ENCODE results near the gene PNPLA1. TPM values are rescaled to one million over a fixed set of nuclear protein-coding genes. Genes with fewer than 3 reads are reported as not detected.

PNPLA1 gene
- total RNA-seq, 1 donor from 2014 or later, result not detected

GRCh38 chr6:36313649-36313936, 43.7 kb downstream of the PNPLA1 start:
- H4K20me1 ChIP-seq (ENCODE audit: low read depth), result no peaks in the 10 kb centered on the region
- H3K27ac Mint-ChIP-seq, result no peak overlapping the region
- H3K9me3 ChIP-seq (ENCODE audit: low read depth), result no peaks in the 10 kb centered on the region
- no peak for DNase-seq (ENCODE audit: low spot score)
- no peak overlapping the region for H3K27ac ChIP-seq
- no peaks in the 10 kb centered on the region for H3K27me3 ChIP-seq
- peak overlapping the region; percentile 77 for H2AFZ ChIP-seq (replicated peaks)
- no peak overlapping the region for H3K9ac ChIP-seq
- peaks cover 8% of the 10 kb centered on the region for H3K27me3 Mint-ChIP-seq (ENCODE audit: insufficient read depth, low read depth)
- peaks cover 4% of the 10 kb centered on the region for H3K4me1 Mint-ChIP-seq
- no peaks in the 10 kb centered on the region for H3K79me2 ChIP-seq (ENCODE audit: low read depth)
- no peak overlapping the region for H3K4me3 Mint-ChIP-seq
- no peak overlapping the region for H3K4me2 ChIP-seq
- H3K36me3 ChIP-seq, result no peaks in the 10 kb centered on the region
- H3K4me3 ChIP-seq, result no peak overlapping the region
- H3K4me1 ChIP-seq, result peaks cover 10% of the 10 kb centered on the region
- H3K36me3 Mint-ChIP-seq, result no peaks in the 10 kb centered on the region
- H3K9me3 Mint-ChIP-seq, result peaks cover 2% of the 10 kb centered on the region
- H3F3A ChIP-seq (ENCODE audit: low read depth), result no peaks in the 10 kb centered on the region
- TF ChIP-seq, protein P1, sequence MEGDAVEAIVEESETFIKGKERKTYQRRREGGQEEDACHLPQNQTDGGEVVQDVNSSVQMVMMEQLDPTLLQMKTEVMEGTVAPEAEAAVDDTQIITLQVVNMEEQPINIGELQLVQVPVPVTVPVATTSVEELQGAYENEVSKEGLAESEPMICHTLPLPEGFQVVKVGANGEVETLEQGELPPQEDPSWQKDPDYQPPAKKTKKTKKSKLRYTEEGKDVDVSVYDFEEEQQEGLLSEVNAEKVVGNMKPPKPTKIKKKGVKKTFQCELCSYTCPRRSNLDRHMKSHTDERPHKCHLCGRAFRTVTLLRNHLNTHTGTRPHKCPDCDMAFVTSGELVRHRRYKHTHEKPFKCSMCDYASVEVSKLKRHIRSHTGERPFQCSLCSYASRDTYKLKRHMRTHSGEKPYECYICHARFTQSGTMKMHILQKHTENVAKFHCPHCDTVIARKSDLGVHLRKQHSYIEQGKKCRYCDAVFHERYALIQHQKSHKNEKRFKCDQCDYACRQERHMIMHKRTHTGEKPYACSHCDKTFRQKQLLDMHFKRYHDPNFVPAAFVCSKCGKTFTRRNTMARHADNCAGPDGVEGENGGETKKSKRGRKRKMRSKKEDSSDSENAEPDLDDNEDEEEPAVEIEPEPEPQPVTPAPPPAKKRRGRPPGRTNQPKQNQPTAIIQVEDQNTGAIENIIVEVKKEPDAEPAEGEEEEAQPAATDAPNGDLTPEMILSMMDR (IDR thresholded peaks at IDR 0.05), result no peak

DNA sequence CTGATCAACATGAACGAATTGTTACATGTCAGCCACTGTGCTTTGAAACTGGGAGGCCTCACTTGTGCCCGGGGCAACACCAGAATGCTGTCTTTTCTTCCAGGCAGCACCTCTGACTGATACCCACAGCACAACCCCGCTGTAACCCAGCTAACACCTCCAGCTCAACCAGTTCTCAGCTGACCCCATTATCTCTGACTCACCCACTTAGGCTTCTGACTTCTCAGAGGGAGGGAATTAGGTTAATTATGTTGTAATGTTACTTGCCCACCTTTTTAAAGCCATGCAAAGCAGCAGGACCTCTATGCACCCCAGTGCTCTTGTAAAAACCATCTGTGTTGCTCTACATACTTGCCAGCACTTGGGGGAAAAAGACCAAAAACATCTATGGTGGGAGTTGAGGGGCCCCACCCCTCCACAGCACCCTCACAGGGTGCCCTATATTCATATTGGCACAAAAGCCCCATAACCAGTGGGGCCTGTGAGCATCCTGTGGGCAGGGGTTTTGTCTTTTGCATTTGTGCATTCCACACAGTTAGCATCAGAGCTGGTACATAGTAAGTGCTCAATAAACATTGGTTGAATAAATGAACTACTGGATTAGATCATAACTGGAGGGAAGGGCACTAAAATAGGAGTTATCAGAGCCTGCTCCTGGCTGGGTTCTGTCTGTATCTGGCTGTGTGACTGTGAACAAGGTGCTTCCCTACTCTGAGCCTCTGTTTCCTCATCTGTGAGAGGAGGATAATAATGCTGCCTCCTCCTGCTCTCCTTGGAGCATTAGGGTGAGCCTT, 44.6 kb downstream of the PNPLA1 start:
- Mint-ChIP-seq H3K9me3 (no peaks in the 10 kb centered on the region), H3K27ac (no peak overlapping the region), H3K4me1 (peaks cover 11% of the 10 kb centered on the region), H3K4me3 (no peak overlapping the region), H3K27me3 (ENCODE audit: insufficient read depth, low read depth) (peaks cover 8% of the 10 kb centered on the region), H3K36me3 (no peaks in the 10 kb centered on the region)
- Histone ChIP-seq H3K27ac (no peak overlapping the region), H4K20me1 (ENCODE audit: low read depth) (no peaks in the 10 kb centered on the region), H3K9ac (no peak overlapping the region), H3K9me3 (ENCODE audit: low read depth) (no peaks in the 10 kb centered on the region), H3K79me2 (ENCODE audit: low read depth) (no peaks in the 10 kb centered on the region), H3K27me3 (no peaks in the 10 kb centered on the region), H2AFZ (replicated peaks) (no peak overlapping the region), H3K4me1 (peaks cover 15% of the 10 kb centered on the region), H3F3A (ENCODE audit: low read depth) (no peaks in the 10 kb centered on the region), H3K4me2 (no peak overlapping the region), H3K4me3 (no peak overlapping the region), H3K36me3 (no peaks in the 10 kb centered on the region)
- no peak for DNase-seq (ENCODE audit: low spot score)
- no peak for TF ChIP-seq EZH2 (IDR thresholded peaks at IDR 0.05)
- TF ChIP-seq, protein P1 (IDR thresholded peaks at IDR 0.05), result no peak
- no peak for TF ChIP-seq EZH2phosphoT487 (IDR thresholded peaks at IDR 0.05)

- Histone ChIP-seq H3F3A (ENCODE audit: low read depth) (no peaks in the 10 kb centered on the region), H3K27me3 (no peaks in the 10 kb centered on the region), H3K9ac (no peak overlapping the region), H3K4me3 (no peak overlapping the region), H3K27ac (no peak overlapping the region), H2AFZ (replicated peaks) (no peak overlapping the region), H4K20me1 (ENCODE audit: low read depth) (no peaks in the 10 kb centered on the region), H3K4me1 (peaks cover 27% of the 10 kb centered on the region), H3K4me2 (no peak overlapping the region), H3K79me2 (ENCODE audit: low read depth) (no peaks in the 10 kb centered on the region), H3K36me3 (no peaks in the 10 kb centered on the region), H3K9me3 (ENCODE audit: low read depth) (no peaks in the 10 kb centered on the region)
- Mint-ChIP-seq H3K27ac (no peak overlapping the region), H3K27me3 (ENCODE audit: insufficient read depth, low read depth) (peaks cover 11% of the 10 kb centered on the region), H3K4me3 (no peak overlapping the region), H3K36me3 (no peaks in the 10 kb centered on the region), H3K9me3 (no peaks in the 10 kb centered on the region), H3K4me1 (peaks cover 18% of the 10 kb centered on the region)
- TF ChIP-seq EZH2phosphoT487 (IDR thresholded peaks at IDR 0.05) (no peak), EZH2 (IDR thresholded peaks at IDR 0.05) (no peak)
- TF ChIP-seq, protein P1 (IDR thresholded peaks at IDR 0.05), result no peak
- no peak for DNase-seq (ENCODE audit: low spot score)
Observed at GRCh38 chr6:36315921-36316320, 46.1 kb downstream of the PNPLA1 start.

Measured in neural progenitor cell (in vitro differentiated cells).